ENCODE data around the gene PDGFRA.

Gene PDGFRA

GRCh38 chr4:54228056-54228527 lies 1.0 kb upstream of the PDGFRA start:
- DNase-seq (ENCODE audit: low spot score): peak; percentile 73
- TF ChIP-seq CTCF (IDR thresholded peaks at IDR 0.05; ENCODE audit: extremely low read depth, missing control alignments): peak; percentile 49

GRCh38 chr4:54228546-54228945 lies 547 bp upstream of the PDGFRA start:
- no peak for TF ChIP-seq CTCF (IDR thresholded peaks at IDR 0.05; ENCODE audit: extremely low read depth, missing control alignments)
- no peak for DNase-seq (ENCODE audit: low spot score)

- TF ChIP-seq CTCF (IDR thresholded peaks at IDR 0.05; ENCODE audit: extremely low read depth, missing control alignments): no peak
- peak; percentile 20 for DNase-seq (ENCODE audit: low spot score)
Measured at GRCh38 chr4:54229631-54230483, 764 bp downstream of the PDGFRA start.

- TF ChIP-seq CTCF (IDR thresholded peaks at IDR 0.05; ENCODE audit: extremely low read depth, missing control alignments): no peak
- DNase-seq (ENCODE audit: low spot score): peak; percentile 37
Measured at GRCh38 chr4:54230484-54231418, 1.7 kb downstream of the PDGFRA start.

- peak; percentile 31 for DNase-seq (ENCODE audit: low spot score)
- no peak for TF ChIP-seq CTCF (IDR thresholded peaks at IDR 0.05; ENCODE audit: extremely low read depth, missing control alignments)
Measured at GRCh38 chr4:54231419-54231767, 2.3 kb downstream of the PDGFRA start.

GRCh38 chr4:54231768-54232688 lies 2.9 kb downstream of the PDGFRA start:
- TF ChIP-seq CTCF (IDR thresholded peaks at IDR 0.05; ENCODE audit: extremely low read depth, missing control alignments): no peak
- peak; percentile 35 for DNase-seq (ENCODE audit: low spot score)

All from GM20000 (cell line).